Memory B cell (primary cell): ENCODE data around the gene KRTAP4-4.
"Not testable (repeated sequence)": the region's sequence is repeated elsewhere in the genome, so short reads cannot be mapped to it uniquely, and the experiment has no call there.

Source experiments
- ATAC-seq: fragments of 150-1000 bp; cut with Tn5 transposase; 2 replicates; pipeline ENCODE4 v1.10.0; 2021; ENCODE audit warnings: low read depth, mild to moderate bottlenecking, moderate library complexity
- DNase-seq, 2 donors: peaks; one replicate each; pipeline ENCODE4 v3.0.0; 2022; ENCODE audit warnings: low spot score in 2 of 2
- H3K27ac Mint-ChIP-seq: one replicate; pipeline ENCODE4 v1.8.0; 2022; ENCODE audit warnings: mild to moderate bottlenecking, moderate library complexity, mixed read lengths
- H3K27me3 Mint-ChIP-seq: one replicate; pipeline ENCODE4 v1.8.0; 2022; ENCODE audit warnings: mixed read lengths
- H3K36me3 Mint-ChIP-seq: one replicate; pipeline ENCODE4 v1.8.0; 2022; ENCODE audit warnings: mild to moderate bottlenecking, mixed read lengths
- H3K4me1 Mint-ChIP-seq: one replicate; pipeline ENCODE4 v1.8.0; 2022; ENCODE audit warnings: mixed read lengths
- H3K4me3 Mint-ChIP-seq: one replicate; pipeline ENCODE4 v1.8.0; 2022; ENCODE audit warnings: mild to moderate bottlenecking, moderate library complexity, mixed read lengths
- H3K9me3 Mint-ChIP-seq: one replicate; pipeline ENCODE4 v1.8.0; 2022; ENCODE audit warnings: mixed read lengths

Gene KRTAP4-4

GRCh38 chr17:41168121-41168520, 7.6 kb upstream of the KRTAP4-4 start, which contains the start of gene KRTAP4-3:
Gene KRTAP4-3 (minus strand): TSS chr17:41168221. CDS start chr17:41168172, 49 bp downstream.
- no peaks in the 10 kb centered on the region for H3K9me3 Mint-ChIP-seq
- H3K4me3 Mint-ChIP-seq: no peak within 1 kb of the TSS
- peaks cover 5% of the 10 kb centered on the region for H3K27me3 Mint-ChIP-seq
- DNase-seq (no peak), ATAC-seq (no peak)
- peaks cover 2% of the 10 kb centered on the region for H3K4me1 Mint-ChIP-seq
- no peak within 1 kb of the TSS for H3K27ac Mint-ChIP-seq
- no peaks in the 10 kb centered on the region for H3K36me3 Mint-ChIP-seq

DNA sequence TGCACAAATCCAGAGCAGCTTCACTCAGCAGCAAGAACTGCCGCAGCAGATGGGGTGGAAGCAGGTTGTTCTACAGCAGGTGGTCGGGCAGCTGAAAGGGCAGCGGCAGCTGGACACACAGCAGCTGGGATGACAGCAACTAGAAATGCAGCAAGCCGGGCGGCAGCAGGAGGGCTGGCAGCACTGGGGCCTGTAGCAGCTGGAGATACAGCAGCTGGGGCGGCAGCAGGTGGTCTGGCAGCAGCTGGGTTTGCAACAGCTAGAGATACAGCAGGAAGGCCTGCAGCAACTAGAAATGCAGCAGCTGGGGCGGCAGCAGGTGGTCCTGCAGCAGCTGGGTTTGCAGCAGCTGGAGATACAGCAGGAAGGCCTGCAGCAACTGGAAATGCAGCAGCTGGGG, 7.0 kb upstream of the KRTAP4-4 start:
- H3K4me3 Mint-ChIP-seq: no peak overlapping the region
- H3K36me3 Mint-ChIP-seq: no peaks in the 10 kb centered on the region
- H3K9me3 Mint-ChIP-seq: no peaks in the 10 kb centered on the region
- DNase-seq (no peak), ATAC-seq (no peak)
- no peak overlapping the region for H3K27ac Mint-ChIP-seq
- peaks cover 2% of the 10 kb centered on the region for H3K4me1 Mint-ChIP-seq
- peaks cover 6% of the 10 kb centered on the region for H3K27me3 Mint-ChIP-seq

GRCh38 chr17:41163828-41164227, 3.3 kb upstream of the KRTAP4-4 start:
- Mint-ChIP-seq H3K27ac (no peak overlapping the region), H3K27me3 (peaks cover 7% of the 10 kb centered on the region), H3K4me1 (no peaks in the 10 kb centered on the region), H3K36me3 (no peaks in the 10 kb centered on the region), H3K4me3 (no peak overlapping the region), H3K9me3 (no peaks in the 10 kb centered on the region)
- DNase-seq: no peak
- ATAC-seq: no peak

DNA sequence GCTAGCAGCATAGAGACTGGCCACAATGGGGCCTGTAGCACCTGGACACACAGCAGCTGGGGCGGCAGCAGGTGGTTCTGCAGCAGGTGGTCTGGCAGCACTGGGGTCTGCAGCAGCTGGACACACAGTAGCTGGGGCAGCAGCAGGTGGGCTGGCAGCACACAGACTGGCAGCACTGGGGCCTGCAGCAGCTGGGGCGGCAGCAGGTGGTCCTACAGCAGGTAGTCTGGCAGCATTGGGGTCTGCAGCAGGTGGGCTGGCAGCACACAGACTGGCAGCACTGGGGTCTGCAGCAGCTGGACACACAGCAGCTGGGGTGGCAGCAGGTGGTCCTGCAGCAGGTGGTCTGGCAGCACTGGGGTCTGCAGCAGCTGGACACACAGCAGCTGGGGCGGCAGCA, 358 bp downstream of the KRTAP4-4 start:
- DNase-seq, H3K9me3 Mint-ChIP-seq, H3K36me3 Mint-ChIP-seq, ATAC-seq, H3K27ac Mint-ChIP-seq, H3K4me1 Mint-ChIP-seq, H3K4me3 Mint-ChIP-seq: not testable (repeated sequence)
- H3K27me3 Mint-ChIP-seq: peaks cover 16% of the 10 kb centered on the region

GRCh38 chr17:41153856-41154255, 6.7 kb downstream of the KRTAP4-4 start:
- DNase-seq (no peak), ATAC-seq (no peak)
- H3K27ac Mint-ChIP-seq: no peak overlapping the region
- no peaks in the 10 kb centered on the region for H3K9me3 Mint-ChIP-seq
- H3K36me3 Mint-ChIP-seq: no peaks in the 10 kb centered on the region
- H3K4me3 Mint-ChIP-seq: no peak overlapping the region
- peaks cover 14% of the 10 kb centered on the region for H3K27me3 Mint-ChIP-seq
- peaks cover 3% of the 10 kb centered on the region for H3K4me1 Mint-ChIP-seq

DNA sequence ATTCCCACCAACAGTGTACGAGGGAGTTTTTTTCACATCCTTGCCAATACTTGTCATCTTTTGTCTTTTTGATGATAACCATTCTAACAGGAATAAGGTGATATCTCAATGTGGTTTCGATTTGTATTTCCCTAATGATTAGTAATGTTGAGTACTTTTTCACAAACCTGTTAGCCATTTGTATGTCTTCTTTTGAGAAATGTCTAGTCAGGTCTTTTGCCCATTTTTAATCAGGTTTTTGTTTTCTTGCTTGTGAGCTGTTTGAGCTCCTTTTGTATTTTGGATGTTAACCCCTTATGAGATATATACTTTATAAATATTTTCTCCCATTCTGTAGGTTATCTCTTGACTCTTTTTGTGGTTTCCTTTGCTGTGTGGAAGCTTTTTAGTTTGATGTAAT, 9.0 kb downstream of the KRTAP4-4 start:
- Mint-ChIP-seq H3K27me3 (peaks cover 8% of the 10 kb centered on the region), H3K4me1 (peaks cover 3% of the 10 kb centered on the region), H3K27ac (no peak overlapping the region), H3K36me3 (no peaks in the 10 kb centered on the region), H3K9me3 (peaks cover 2% of the 10 kb centered on the region), H3K4me3 (no peak overlapping the region)
- ATAC-seq (no peak), DNase-seq (no peak)

DNA sequence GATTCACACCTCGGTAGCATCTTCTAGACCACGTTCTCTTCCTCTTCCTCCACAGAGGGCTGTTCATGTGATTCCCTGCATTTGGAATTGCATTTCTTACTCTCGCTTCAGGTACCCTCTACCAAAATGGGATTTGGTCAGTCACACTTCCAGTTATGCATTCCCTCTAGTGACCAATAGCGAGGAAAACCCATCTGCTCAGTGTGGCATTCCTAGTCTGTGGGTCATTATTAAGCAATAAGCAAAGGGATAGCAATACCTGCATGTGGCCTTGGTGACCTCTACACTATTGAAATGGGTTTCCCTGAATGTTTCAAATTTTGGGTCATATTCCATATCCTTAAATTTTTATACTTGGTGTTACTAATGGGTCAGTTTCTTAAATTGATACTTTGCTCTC, 10.5 kb downstream of the KRTAP4-4 start:
- no peak for ATAC-seq

DNA sequence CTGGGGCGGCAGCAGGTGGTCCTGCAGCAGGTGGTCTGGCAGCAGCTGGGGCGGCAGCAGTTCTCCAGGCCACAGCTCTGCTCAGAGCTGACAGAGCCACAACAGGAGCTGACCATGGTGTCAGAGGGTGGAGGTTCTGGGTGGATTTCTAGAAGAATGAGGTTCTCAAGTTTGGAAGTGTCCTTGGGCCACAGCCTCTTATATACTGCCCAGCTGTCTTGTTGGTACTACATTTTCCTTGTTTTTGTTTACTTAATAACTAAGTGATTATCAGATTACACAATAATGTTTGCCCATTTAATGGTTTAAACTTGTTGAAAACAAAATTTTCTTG, 10.9 kb downstream of the KRTAP4-4 start, which contains the start of gene KRTAP4-5:
KRTAP4-5 (minus strand) TSS at position 174 of the 334 bp plus-strand sequence; CDS start at position 116, 58 bp downstream.
- peaks cover 3% of the 10 kb centered on the region for H3K4me1 Mint-ChIP-seq
- no peak within 1 kb of the TSS for H3K4me3 Mint-ChIP-seq
- peaks cover 4% of the 10 kb centered on the region for H3K9me3 Mint-ChIP-seq
- ATAC-seq (no peak), DNase-seq (no peak)
- peaks cover 9% of the 10 kb centered on the region for H3K27me3 Mint-ChIP-seq
- no peak within 1 kb of the TSS for H3K27ac Mint-ChIP-seq
- H3K36me3 Mint-ChIP-seq: no peaks in the 10 kb centered on the region

More for the DNA sequence above, 10.5 kb downstream of the KRTAP4-4 start:
- Mint-ChIP-seq H3K27ac (no peak overlapping the region), H3K36me3 (no peaks in the 10 kb centered on the region), H3K27me3 (peaks cover 9% of the 10 kb centered on the region), H3K4me3 (no peak overlapping the region), H3K9me3 (peaks cover 3% of the 10 kb centered on the region), H3K4me1 (peaks cover 3% of the 10 kb centered on the region)
- DNase-seq: no peak

GRCh38 chr17:41148971-41149651, 11.4 kb downstream of the KRTAP4-4 start:
- not testable (repeated sequence) for H3K4me3 Mint-ChIP-seq, H3K27ac Mint-ChIP-seq, H3K36me3 Mint-ChIP-seq, H3K4me1 Mint-ChIP-seq, H3K9me3 Mint-ChIP-seq, ATAC-seq, DNase-seq, H3K27me3 Mint-ChIP-seq

DNA sequence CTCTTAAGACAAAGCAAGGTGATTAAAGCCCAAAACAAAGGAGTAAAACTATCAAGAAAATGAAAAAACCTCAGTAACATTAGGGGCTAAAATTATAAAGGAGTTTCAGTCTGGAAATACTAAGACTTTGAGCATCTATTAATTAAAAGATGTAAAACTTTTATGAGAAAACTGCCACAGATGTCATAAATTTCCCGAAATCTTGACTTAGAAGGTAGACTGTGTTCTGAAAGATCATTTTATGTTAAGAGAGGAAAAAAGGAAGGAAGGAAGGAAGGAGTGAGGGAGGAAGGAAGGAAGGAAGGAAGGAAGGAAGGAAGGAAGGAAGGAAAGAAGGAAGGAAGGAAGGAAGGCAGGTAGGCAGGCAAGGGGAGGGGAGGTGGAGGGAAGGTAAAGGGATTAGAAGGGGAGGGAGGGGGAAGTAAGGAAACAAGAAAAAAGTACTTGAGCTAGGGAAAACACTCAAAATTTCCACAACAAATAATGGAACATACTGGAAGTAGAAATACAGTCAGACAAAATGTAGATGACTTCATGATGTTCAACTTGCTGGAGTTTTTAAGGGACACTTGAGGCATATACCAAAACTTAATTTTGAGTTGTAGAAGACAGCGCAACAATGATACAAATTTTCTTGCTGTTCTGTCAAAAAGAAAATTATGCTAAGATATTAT, 12.9 kb downstream of the KRTAP4-4 start:
- Mint-ChIP-seq H3K27me3 (peaks cover 9% of the 10 kb centered on the region), H3K27ac (no peak overlapping the region), H3K9me3 (peaks cover 11% of the 10 kb centered on the region), H3K4me1 (peaks cover 3% of the 10 kb centered on the region), H3K36me3 (peaks cover 7% of the 10 kb centered on the region), H3K4me3 (no peak overlapping the region)
- no peak for ATAC-seq
- no peak for DNase-seq

DNA sequence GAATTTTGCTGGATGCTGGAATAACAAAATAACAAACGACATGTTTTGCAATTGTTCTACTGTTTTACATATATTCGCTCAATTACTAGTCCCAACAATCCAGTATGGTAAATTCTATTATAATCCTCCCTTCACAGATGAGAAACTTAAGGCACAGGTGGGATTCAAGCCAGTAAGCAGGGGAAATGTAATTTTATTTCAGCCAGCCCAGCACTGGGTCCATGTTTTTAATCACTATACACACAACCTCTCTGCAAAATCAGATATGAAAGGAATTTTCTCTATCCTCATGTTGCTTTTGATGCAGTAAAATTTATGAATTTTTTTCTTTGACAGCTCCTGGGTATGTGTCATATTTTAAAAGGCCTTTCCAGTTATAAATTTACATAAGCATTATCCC, 15.3 kb downstream of the KRTAP4-4 start:
- no peak for DNase-seq
- H3K9me3 Mint-ChIP-seq: peaks cover 15% of the 10 kb centered on the region
- no peak overlapping the region for H3K4me3 Mint-ChIP-seq
- H3K36me3 Mint-ChIP-seq: peaks cover 10% of the 10 kb centered on the region
- H3K27me3 Mint-ChIP-seq: peaks cover 13% of the 10 kb centered on the region
- H3K27ac Mint-ChIP-seq: no peak overlapping the region
- H3K4me1 Mint-ChIP-seq: peaks cover 3% of the 10 kb centered on the region
- no peak for ATAC-seq

GRCh38 chr17:41144846-41145245, 15.7 kb downstream of the KRTAP4-4 start:
- Mint-ChIP-seq H3K4me1 (peaks cover 3% of the 10 kb centered on the region), H3K9me3 (peaks cover 15% of the 10 kb centered on the region), H3K4me3 (no peak overlapping the region), H3K27me3 (peaks cover 13% of the 10 kb centered on the region), H3K36me3 (peaks cover 10% of the 10 kb centered on the region), H3K27ac (no peak overlapping the region)
- no peak for DNase-seq
- ATAC-seq: no peak

GRCh38 chr17:41141361-41141760, 19.2 kb downstream of the KRTAP4-4 start:
- H3K4me3 Mint-ChIP-seq: no peak overlapping the region
- H3K9me3 Mint-ChIP-seq: peaks cover 27% of the 10 kb centered on the region
- H3K4me1 Mint-ChIP-seq: no peaks in the 10 kb centered on the region
- no peak overlapping the region for H3K27ac Mint-ChIP-seq
- peaks cover 15% of the 10 kb centered on the region for H3K27me3 Mint-ChIP-seq
- no peak for ATAC-seq
- peaks cover 17% of the 10 kb centered on the region for H3K36me3 Mint-ChIP-seq
- DNase-seq: no peak

- Mint-ChIP-seq H3K9me3 (peaks cover 27% of the 10 kb centered on the region), H3K4me3 (no peak within 1 kb of the TSS), H3K4me1 (no peaks in the 10 kb centered on the region), H3K27ac (no peak within 1 kb of the TSS), H3K27me3 (peaks cover 13% of the 10 kb centered on the region), H3K36me3 (peaks cover 17% of the 10 kb centered on the region)
- no peak for ATAC-seq
- DNase-seq: no peak
Measured at GRCh38 chr17:41140360-41141131, 20.0 kb downstream of the KRTAP4-4 start, which contains the start of gene KRTAP4-6. Gene KRTAP4-6 (minus strand): TSS chr17:41140544. CDS start chr17:41140487, 57 bp downstream.
